Lower leg skin (tissue), 4 donors: ENCODE data around the gene LAMTOR5. TPM values are rescaled to one million over a fixed set of nuclear protein-coding genes. Genes with fewer than 3 reads are reported as not detected.
"Not testable (repeated sequence)": the region's sequence is repeated elsewhere in the genome, so short reads cannot be mapped to it uniquely, and the experiment has no call there.

Experiments used
- DNase-seq, 2 donors: peaks; one replicate each; pipeline ENCODE4 v3.0.0-alpha.2; 2019; ENCODE audit warnings: low spot score in 2 of 2
- H3K4me3 ChIP-seq: fragments of 200-600 bp; sonication (generic); 2 replicates; pipeline ENCODE4 v1.5.1; 2017; ENCODE audit warnings: mild to moderate bottlenecking, low read depth; ENCODE audit not compliant: poor library complexity, severe bottlenecking
- POLR2A ChIP-seq, 2 donors: fragments of 450-650 bp; IDR thresholded peaks; one replicate each; pipeline ENCODE4 v1.6.1; 2016 to 2017; ENCODE audit warnings: antibody characterized with exemption in 2 of 2, mild to moderate bottlenecking in 1 of 2, moderate library complexity in 1 of 2
- WGBS, 2 donors: methylation state at CpG; one replicate each; pipeline ENCODE4 v1.1.5; 2018; 5-methylcytosine and 5-hydroxymethylcytosine counted together
- intact Hi-C: fragments of 100-400 bp; cut with DNase I; formaldehyde crosslinking; loops from one replicate; pipeline ENCODE4 v1.15.0; 2023; ENCODE audit warnings: low total_unique reads
- total RNA-seq, 4 donors: library from RNA; depleted of rRNA; stranded (reverse); fragments of >200 nt; gene quantifications; one replicate each; pipeline ENCODE4 v1.1.0, GENCODE V29; 2016
- TF ChIP-seq, protein P1 (sequence below), 3 donors: fragments of 450-650 bp; IDR thresholded peaks; one replicate each; pipeline ENCODE4 v1.5.1; 2016; ENCODE audit warnings: antibody characterized with exemption in 3 of 3, mild to moderate bottlenecking in 3 of 3, moderate library complexity in 2 of 3

The LAMTOR5 gene
- total RNA-seq, 4 donors from 2014 or later = 47.7 to 76.1 (median 67.0) TPM

DNA sequence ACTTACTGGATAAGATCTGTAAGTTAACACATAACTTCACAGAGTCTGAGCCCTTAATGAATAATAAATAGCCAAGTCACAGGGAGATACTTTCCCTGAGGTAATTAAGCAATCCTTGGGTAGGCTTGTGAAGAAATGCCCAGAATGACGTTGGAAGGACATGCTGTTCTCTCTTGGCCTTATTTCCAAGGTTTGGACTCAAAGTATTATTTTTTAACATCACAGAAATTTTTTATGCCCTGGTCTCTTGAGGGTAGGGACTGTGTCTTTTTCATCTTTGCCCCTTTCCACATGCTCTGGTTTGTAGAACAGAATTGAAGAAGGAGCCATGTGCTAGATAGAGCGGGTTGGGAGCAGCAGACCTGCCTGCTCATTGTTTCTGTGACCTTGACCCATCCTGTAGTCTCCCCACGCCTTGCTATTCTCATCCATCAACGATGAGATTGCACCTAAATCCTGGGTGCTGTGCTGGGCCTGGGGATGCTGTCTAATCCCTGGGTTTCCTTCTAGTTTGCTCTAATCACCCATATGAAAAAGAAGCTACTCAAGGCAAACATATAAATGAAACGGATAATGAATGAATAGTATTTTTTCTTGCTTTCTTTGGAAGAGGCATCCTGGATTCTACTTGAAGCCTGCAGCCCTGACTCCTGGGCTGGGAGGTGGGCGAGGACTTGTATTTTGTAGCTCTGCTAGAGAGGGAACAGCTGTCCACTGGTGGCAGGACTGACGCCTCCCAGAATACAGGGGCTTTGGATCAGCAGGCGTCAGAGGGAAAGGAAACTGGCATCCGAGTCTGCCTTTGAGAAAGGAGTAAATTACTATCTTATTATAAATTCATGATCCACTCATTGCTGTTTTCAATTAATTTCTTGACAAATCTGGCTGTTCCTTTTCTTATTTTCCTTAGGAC lies 17.5 kb upstream of the LAMTOR5 start:
- 69 to 71% methylated on average over 9 of the region's 9 CpGs for WGBS, 2 donors
- DNase-seq = peak in 1 of 2 donors; percentile 65
- no peak overlapping the region for H3K4me3 ChIP-seq
- TF ChIP-seq, protein P1, sequence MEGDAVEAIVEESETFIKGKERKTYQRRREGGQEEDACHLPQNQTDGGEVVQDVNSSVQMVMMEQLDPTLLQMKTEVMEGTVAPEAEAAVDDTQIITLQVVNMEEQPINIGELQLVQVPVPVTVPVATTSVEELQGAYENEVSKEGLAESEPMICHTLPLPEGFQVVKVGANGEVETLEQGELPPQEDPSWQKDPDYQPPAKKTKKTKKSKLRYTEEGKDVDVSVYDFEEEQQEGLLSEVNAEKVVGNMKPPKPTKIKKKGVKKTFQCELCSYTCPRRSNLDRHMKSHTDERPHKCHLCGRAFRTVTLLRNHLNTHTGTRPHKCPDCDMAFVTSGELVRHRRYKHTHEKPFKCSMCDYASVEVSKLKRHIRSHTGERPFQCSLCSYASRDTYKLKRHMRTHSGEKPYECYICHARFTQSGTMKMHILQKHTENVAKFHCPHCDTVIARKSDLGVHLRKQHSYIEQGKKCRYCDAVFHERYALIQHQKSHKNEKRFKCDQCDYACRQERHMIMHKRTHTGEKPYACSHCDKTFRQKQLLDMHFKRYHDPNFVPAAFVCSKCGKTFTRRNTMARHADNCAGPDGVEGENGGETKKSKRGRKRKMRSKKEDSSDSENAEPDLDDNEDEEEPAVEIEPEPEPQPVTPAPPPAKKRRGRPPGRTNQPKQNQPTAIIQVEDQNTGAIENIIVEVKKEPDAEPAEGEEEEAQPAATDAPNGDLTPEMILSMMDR (IDR thresholded peaks at IDR 0.05) = no peak
- TF ChIP-seq POLR2A (IDR thresholded peaks at IDR 0.05) = no peak
- intact Hi-C loops = loop anchor here (5.0 kb wide), 1 partner anchor 72 kb away; no protein-coding TSS in a partner anchor

DNA sequence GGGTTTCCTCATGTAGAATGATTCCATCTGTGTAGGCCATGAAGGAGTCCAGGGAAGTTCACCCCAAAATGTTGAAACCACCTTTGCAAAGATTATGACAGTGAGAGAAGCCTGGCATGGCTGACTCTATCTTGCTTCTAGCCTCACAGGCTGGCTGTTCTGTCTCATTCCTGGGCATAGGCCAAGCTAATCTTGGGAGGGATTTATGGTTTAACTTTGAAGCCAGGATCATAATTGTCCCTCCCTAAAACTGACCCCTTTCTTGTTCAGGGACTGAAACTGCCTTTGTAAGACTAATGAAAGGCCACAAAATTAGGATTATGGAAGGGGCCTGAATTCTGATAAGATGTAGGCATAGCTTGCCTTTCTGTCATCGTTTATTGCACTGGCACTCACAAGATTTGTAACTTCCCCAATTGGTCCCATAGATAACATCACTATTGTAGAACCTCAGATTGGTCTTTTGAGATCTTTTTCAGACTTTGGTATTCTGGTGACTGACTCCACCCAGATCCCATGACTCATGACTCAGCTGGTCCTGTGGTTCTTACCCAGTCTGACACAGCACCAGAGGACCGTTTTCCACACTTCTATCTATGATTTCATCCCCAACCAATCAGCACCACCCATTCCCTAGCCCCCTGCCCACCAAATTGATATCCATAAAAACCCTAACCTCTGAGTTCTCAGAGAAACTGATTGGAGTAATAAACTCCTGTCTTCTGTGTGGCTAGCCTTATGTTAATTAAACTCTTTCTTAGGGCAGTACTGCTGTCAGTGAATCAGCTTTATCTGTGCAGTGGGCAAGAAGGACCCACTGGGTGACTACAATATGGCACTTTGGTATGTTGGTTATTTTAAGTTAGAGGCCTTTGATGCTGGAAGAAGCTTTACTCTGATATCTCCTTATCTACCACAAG lies 13.6 kb upstream of the LAMTOR5 start:
- no peak overlapping the region for H3K4me3 ChIP-seq
- DNase-seq = peak in 1 of 2 donors; percentile 81
- WGBS, 2 donors = 41 to 48% methylated on average over 2 of the region's 2 CpGs
- TF ChIP-seq, protein P1 (IDR thresholded peaks at IDR 0.05) = no peak
- TF ChIP-seq POLR2A (IDR thresholded peaks at IDR 0.05) = no peak
- intact Hi-C loops = no loop called here

DNA sequence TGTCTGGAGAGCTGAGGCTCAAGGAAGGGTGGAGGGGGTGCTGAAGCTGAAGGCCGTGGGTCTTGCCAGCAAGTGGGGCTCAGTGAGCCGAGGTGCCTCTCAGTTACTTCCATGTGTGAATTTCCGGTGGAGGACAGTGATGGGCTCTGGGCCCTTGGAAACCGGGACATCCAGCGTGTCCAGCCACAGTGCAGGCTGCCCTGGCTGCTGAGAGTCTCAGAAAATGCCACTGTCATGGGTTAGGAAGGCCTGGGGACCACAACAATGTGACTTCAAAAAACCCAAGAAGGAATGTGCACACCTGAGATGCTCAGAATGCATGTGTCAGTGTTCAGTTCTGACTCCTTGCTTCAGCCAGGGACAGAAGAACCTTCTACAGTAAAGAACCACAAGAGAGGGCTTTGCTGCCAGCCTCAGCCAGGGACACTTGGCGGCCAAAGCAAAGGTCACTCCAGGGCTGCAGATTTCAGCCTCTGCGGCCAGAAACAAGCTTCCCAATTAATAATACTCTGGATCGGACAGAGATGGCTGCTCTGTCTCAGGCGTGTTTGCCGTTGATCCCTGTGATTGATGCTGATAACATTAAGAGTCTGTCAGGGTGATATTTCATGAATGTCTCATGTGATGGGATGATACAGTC lies 12.6 kb upstream of the LAMTOR5 start:
- no peak overlapping the region for H3K4me3 ChIP-seq
- 88 to 92% methylated on average over 10 of the region's 10 CpGs for WGBS, 2 donors
- DNase-seq = no peak
- TF ChIP-seq, protein P1 (IDR thresholded peaks at IDR 0.05) = no peak
- TF ChIP-seq POLR2A (IDR thresholded peaks at IDR 0.05) = no peak
- intact Hi-C loops = no loop called here

DNA sequence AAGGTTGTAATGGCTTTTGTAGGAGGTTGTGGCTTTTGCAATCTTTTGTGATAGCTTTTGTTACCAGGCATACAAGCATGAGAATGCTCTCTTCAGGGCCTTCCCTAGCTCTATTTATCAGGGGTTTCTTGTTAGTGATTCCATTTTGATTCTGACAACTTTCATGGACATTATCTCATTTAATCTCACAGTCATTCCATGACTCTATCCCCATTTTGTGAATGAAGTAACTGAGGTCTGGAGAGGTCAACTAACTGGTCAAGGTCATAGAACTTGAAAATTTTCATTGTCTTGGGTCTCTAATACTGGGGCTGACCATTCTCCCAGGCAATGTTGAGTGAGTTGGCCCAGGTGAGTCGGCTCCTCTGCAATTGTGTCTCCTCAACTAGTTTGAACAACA lies 11.2 kb upstream of the LAMTOR5 start:
- H3K4me3 ChIP-seq = no peak overlapping the region
- WGBS, 2 donors = 89 to 95% methylated on average over 1 of the region's 1 CpG
- no peak for TF ChIP-seq POLR2A (IDR thresholded peaks at IDR 0.05)
- TF ChIP-seq, protein P1 (IDR thresholded peaks at IDR 0.05) = no peak
- intact Hi-C loops = no loop called here
- DNase-seq = no peak

DNA sequence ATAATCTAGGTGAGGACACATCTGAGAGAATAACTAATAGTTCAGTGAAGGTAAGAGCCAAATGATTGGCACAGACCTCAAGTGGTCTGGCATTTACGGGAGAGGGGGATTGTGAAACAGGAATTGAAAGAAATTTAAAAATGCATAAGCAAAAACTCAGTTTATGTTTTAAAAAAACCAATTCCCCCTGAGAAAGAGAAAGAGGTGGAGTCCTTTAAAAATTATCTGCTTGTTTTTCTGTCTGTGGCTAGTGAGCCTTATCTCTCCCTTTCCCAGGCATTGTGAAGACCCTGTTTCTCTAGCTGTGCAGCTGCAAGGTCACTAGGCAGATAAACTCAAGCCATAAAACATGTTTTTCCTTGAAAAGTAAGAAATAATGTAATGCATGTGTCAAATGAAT lies 5.6 kb upstream of the LAMTOR5 start:
- intact Hi-C loops = loop anchor here (5.0 kb wide), 1 partner anchor 49 kb away; no protein-coding TSS in a partner anchor

More for the DNA sequence above, 5.6 kb upstream of the LAMTOR5 start:
- not testable (repeated sequence) for H3K4me3 ChIP-seq, DNase-seq
- WGBS, 2 donors = 81 to 82% methylated on average over 1 of the region's 1 CpG
